ENCODE results near the gene WLS. TPM values are rescaled to one million over a fixed set of nuclear protein-coding genes. Genes with fewer than 3 reads are reported as not detected.

WLS gene
- total RNA-seq, 1 donor from 2014 or later = 29.9 TPM

DNA sequence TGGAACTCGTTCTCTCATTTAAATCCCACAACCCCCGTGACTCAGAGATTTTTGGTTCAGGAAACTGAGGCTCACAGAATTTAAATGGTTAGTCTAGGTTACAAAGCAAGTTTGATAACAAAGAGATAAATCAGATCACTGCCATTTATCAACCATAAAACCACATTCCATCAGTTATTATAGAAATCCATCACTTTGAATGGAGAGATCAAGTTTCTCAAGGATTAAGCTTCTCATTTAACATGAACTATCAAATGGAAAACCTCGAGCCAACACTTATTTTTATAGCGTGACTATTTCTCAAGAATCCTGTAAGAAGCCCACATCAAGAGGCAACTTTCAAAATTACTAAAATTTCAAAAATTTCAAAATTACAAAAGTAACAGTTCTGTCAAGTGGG lies 11.9 kb downstream of the WLS start:
- H3K4me1 ChIP-seq = peaks cover 0 to 6% of the 10 kb centered on the region in 2 donors
- H3K27ac ChIP-seq = no peak overlapping the region
- DNase-seq (ENCODE audit: low spot score in 2 of 2) = no peak
- TF ChIP-seq, protein P1, sequence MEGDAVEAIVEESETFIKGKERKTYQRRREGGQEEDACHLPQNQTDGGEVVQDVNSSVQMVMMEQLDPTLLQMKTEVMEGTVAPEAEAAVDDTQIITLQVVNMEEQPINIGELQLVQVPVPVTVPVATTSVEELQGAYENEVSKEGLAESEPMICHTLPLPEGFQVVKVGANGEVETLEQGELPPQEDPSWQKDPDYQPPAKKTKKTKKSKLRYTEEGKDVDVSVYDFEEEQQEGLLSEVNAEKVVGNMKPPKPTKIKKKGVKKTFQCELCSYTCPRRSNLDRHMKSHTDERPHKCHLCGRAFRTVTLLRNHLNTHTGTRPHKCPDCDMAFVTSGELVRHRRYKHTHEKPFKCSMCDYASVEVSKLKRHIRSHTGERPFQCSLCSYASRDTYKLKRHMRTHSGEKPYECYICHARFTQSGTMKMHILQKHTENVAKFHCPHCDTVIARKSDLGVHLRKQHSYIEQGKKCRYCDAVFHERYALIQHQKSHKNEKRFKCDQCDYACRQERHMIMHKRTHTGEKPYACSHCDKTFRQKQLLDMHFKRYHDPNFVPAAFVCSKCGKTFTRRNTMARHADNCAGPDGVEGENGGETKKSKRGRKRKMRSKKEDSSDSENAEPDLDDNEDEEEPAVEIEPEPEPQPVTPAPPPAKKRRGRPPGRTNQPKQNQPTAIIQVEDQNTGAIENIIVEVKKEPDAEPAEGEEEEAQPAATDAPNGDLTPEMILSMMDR (IDR thresholded peaks at IDR 0.05) = no peak
- intact Hi-C loops (cut with DNase I) = no loop called here
- H3K27me3 ChIP-seq = no peaks in the 10 kb centered on the region
- no peaks in the 10 kb centered on the region for H3K9me3 ChIP-seq
- H3K4me3 ChIP-seq = no peak overlapping the region
- H3K36me3 ChIP-seq = no peaks in the 10 kb centered on the region

DNA sequence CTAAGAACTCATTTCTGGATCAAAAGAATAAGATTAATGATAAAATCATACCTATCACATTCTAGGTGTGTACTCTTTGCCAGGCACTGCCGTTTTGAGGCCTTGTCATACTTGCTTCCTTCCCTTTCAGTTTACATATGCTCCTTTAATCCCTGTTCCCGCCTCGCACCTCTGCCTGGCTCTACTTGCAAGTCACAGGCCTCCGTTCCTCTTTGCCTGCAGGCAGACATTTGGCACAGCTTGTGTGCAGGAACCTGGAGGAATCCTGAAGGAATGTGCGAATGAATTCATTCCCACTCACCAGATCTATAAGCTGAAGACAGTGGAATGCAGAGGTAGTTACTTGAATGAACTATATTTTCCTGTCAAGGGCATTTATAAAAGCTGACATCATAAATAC lies 13.8 kb downstream of the WLS start:
- H3K27me3 ChIP-seq = no peaks in the 10 kb centered on the region
- H3K4me3 ChIP-seq = no peak overlapping the region
- TF ChIP-seq, protein P1 (IDR thresholded peaks at IDR 0.05) = no peak
- H3K27ac ChIP-seq = no peak overlapping the region
- no peaks in the 10 kb centered on the region for H3K9me3 ChIP-seq
- peaks cover 2 to 14% of the 10 kb centered on the region in 2 donors for H3K4me1 ChIP-seq
- intact Hi-C loops (cut with DNase I) = no loop called here
- no peak for DNase-seq (ENCODE audit: low spot score in 2 of 2)
- H3K36me3 ChIP-seq = no peaks in the 10 kb centered on the region

GRCh38 chr1:68217618-68218017 lies 14.7 kb downstream of the WLS start:
- H3K4me1 ChIP-seq = peaks cover 2 to 17% of the 10 kb centered on the region in 2 donors
- H3K9me3 ChIP-seq = no peaks in the 10 kb centered on the region
- no peak for DNase-seq (ENCODE audit: low spot score in 2 of 2)
- no peaks in the 10 kb centered on the region for H3K27me3 ChIP-seq
- no peaks in the 10 kb centered on the region for H3K36me3 ChIP-seq
- TF ChIP-seq, protein P1 (IDR thresholded peaks at IDR 0.05) = no peak
- intact Hi-C loops (cut with DNase I) = no loop called here
- H3K4me3 ChIP-seq = no peak overlapping the region
- H3K27ac ChIP-seq = no peak overlapping the region

DNA sequence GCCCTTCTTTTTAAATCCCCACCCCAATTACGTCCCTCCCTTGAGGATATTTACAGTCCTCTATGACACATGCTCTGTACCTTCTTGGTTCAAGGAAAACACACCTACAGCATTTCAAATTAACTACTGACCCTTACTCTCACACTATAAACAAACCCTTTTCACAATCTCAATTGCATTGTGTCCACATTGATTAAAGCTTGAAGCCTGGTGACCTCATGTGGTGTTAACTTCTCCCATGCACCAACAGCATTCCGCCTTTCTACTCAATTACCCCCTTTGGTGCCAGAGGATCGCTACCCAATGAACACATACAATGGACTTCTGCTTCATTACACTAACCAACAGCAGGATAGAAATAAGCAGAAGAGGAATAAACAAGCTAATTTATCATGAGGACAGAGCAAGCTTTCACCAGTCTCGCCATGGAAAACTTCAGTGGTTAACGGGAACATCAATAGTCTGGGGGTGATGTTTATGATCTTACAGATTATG lies 15.2 kb downstream of the WLS start:
- no peaks in the 10 kb centered on the region for H3K9me3 ChIP-seq
- TF ChIP-seq, protein P1 (IDR thresholded peaks at IDR 0.05) = no peak
- intact Hi-C loops (cut with DNase I) = no loop called here
- peaks cover 2 to 13% of the 10 kb centered on the region in 2 donors for H3K4me1 ChIP-seq
- no peaks in the 10 kb centered on the region for H3K36me3 ChIP-seq
- H3K4me3 ChIP-seq = no peak overlapping the region
- H3K27me3 ChIP-seq = no peaks in the 10 kb centered on the region
- H3K27ac ChIP-seq = no peak overlapping the region
- DNase-seq (ENCODE audit: low spot score in 2 of 2) = no peak

DNA sequence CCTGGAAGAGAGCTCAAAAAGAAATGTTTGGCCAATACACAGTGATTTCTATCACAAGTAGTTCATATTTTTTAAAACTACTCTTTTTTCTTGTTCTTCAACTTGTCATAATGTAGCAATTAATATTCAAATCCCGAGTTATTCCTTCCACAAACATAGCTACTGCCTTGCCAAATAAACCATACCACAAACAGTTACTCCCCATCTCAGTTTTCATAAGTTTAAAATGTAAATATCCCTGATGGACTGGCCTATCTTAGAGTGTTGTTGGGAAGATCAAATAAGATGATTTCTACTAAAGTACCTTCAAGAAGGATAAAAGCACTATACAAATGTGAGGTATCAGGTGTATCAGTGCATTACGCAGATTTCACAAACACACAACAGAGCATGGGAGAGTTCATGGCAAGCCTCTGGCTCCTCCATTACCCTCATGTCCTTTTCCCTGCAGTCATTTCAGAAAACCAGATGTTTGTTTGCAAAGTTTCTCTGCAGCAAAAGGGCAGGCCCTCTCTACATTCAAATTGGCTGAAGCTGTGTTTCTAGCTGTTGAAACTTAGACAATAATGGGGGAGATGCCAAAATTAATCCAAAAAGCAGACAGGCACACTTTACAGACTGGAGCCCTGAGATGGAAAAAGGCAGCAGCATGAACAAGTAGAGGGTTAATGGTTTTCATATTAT lies 16.1 kb downstream of the WLS start:
- intact Hi-C loops (cut with DNase I) = no loop called here
- no peaks in the 10 kb centered on the region for H3K27me3 ChIP-seq
- no peak for DNase-seq (ENCODE audit: low spot score in 2 of 2)
- no peak overlapping the region for H3K27ac ChIP-seq
- H3K4me3 ChIP-seq = no peak overlapping the region
- H3K36me3 ChIP-seq = no peaks in the 10 kb centered on the region
- H3K4me1 ChIP-seq = peaks cover 2 to 11% of the 10 kb centered on the region in 2 donors
- TF ChIP-seq, protein P1 (IDR thresholded peaks at IDR 0.05) = no peak
- no peaks in the 10 kb centered on the region for H3K9me3 ChIP-seq
